ENCODE data around the gene TBC1D23.

DNA sequence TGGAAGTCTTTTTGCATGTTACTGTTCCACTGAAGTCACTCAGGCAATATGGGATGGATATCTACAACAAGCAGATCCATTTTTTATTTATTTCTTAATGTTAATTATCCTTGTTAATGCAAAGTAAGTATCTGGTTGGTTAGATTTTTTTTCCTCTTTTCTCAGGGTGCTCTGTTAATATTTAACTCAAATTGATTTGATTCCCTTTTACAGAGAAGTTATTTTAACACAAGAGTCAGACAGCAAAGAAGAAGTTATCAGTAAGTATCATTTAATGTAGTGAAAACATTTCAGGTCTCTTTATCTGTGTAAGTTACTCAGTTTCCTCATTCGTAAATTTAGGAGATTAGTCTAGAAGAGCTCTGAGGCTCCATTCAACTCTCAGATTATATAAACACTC is 34.3 kb downstream of the TBC1D23 start:
- TF ChIP-seq, protein P1, sequence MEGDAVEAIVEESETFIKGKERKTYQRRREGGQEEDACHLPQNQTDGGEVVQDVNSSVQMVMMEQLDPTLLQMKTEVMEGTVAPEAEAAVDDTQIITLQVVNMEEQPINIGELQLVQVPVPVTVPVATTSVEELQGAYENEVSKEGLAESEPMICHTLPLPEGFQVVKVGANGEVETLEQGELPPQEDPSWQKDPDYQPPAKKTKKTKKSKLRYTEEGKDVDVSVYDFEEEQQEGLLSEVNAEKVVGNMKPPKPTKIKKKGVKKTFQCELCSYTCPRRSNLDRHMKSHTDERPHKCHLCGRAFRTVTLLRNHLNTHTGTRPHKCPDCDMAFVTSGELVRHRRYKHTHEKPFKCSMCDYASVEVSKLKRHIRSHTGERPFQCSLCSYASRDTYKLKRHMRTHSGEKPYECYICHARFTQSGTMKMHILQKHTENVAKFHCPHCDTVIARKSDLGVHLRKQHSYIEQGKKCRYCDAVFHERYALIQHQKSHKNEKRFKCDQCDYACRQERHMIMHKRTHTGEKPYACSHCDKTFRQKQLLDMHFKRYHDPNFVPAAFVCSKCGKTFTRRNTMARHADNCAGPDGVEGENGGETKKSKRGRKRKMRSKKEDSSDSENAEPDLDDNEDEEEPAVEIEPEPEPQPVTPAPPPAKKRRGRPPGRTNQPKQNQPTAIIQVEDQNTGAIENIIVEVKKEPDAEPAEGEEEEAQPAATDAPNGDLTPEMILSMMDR (IDR thresholded peaks at IDR 0.05): no peak
- TF ChIP-seq POLR2A (IDR thresholded peaks at IDR 0.05): no peak
